Measurements from ENCODE around the gene HAUS6. TPM values are rescaled to one million over a fixed set of nuclear protein-coding genes. Genes with fewer than 3 reads are reported as not detected.

The HAUS6 gene
- total RNA-seq, 1 donor from 2014 or later = 36.2 TPM

GRCh38 chr9:19030899-19031298 is 71.8 kb downstream of the HAUS6 start:
- peaks cover 2% of the 10 kb centered on the region for H3K27me3 Mint-ChIP-seq (ENCODE audit: low read depth)
- no peaks in the 10 kb centered on the region for H3K4me1 Mint-ChIP-seq
- no peak for TF ChIP-seq CTCF (conservative IDR thresholded peaks at IDR 0.05)

GRCh38 chr9:19028835-19029451 is 73.8 kb downstream of the HAUS6 start:
- TF ChIP-seq CTCF (conservative IDR thresholded peaks at IDR 0.05) = peak; percentile 86
- Mint-ChIP-seq H3K4me3 (no peak overlapping the region), H3K9me3 (no peaks in the 10 kb centered on the region), H3K27ac (ENCODE audit: unreplicated experiment) (no peak overlapping the region), H3K27me3 (ENCODE audit: low read depth) (peaks cover 2% of the 10 kb centered on the region), H3K36me3 (ENCODE audit: low read depth) (no peaks in the 10 kb centered on the region), H3K4me1 (no peaks in the 10 kb centered on the region)
- peak; percentile 39 for DNase-seq (ENCODE audit: low read depth, low spot score)

More at GRCh38 chr9:19030899-19031298, 71.8 kb downstream of the HAUS6 start:
- peaks cover 4% of the 10 kb centered on the region for H3K36me3 Mint-ChIP-seq (ENCODE audit: low read depth)
- DNase-seq (ENCODE audit: low read depth, low spot score) = no peak
- H3K9me3 Mint-ChIP-seq = peaks cover 9% of the 10 kb centered on the region
- no peak overlapping the region for H3K27ac Mint-ChIP-seq (ENCODE audit: unreplicated experiment)
- no peak overlapping the region for H3K4me3 Mint-ChIP-seq

- TF ChIP-seq CTCF (conservative IDR thresholded peaks at IDR 0.05) = no peak
Measured at GRCh38 chr9:19027825-19028224, 74.9 kb downstream of the HAUS6 start.

GRCh38 chr9:19026375-19026774 is 76.3 kb downstream of the HAUS6 start:
- no peak for DNase-seq (ENCODE audit: low read depth, low spot score)
- Mint-ChIP-seq H3K36me3 (ENCODE audit: low read depth) (no peaks in the 10 kb centered on the region), H3K4me3 (no peak overlapping the region), H3K27me3 (ENCODE audit: low read depth) (peaks cover 2% of the 10 kb centered on the region), H3K9me3 (no peaks in the 10 kb centered on the region), H3K27ac (ENCODE audit: unreplicated experiment) (no peak overlapping the region), H3K4me1 (no peaks in the 10 kb centered on the region)
- TF ChIP-seq CTCF (conservative IDR thresholded peaks at IDR 0.05) = no peak

More at GRCh38 chr9:19027825-19028224, 74.9 kb downstream of the HAUS6 start:
- Mint-ChIP-seq H3K27ac (ENCODE audit: unreplicated experiment) (no peak overlapping the region), H3K27me3 (ENCODE audit: low read depth) (peaks cover 2% of the 10 kb centered on the region), H3K36me3 (ENCODE audit: low read depth) (no peaks in the 10 kb centered on the region), H3K9me3 (no peaks in the 10 kb centered on the region), H3K4me1 (no peaks in the 10 kb centered on the region), H3K4me3 (no peak overlapping the region)
- no peak for DNase-seq (ENCODE audit: low read depth, low spot score)

- Mint-ChIP-seq H3K36me3 (ENCODE audit: low read depth) (no peaks in the 10 kb centered on the region), H3K4me3 (no peak overlapping the region), H3K9me3 (peaks cover 3% of the 10 kb centered on the region), H3K27me3 (ENCODE audit: low read depth) (no peaks in the 10 kb centered on the region), H3K4me1 (no peaks in the 10 kb centered on the region), H3K27ac (ENCODE audit: unreplicated experiment) (no peak overlapping the region)
- no peak for TF ChIP-seq CTCF (conservative IDR thresholded peaks at IDR 0.05)
- no peak for DNase-seq (ENCODE audit: low read depth, low spot score)
Measured at GRCh38 chr9:19023078-19023477, 79.6 kb downstream of the HAUS6 start.

All from neural crest cell (in vitro differentiated cells).